GM18870 (cell line): Measurements from ENCODE around the gene IQCB1.
"Not testable (repeated sequence)": the region's sequence is repeated elsewhere in the genome, so short reads cannot be mapped to it uniquely, and the experiment has no call there.

Experiments used
- ATAC-seq: cut with Tn5 transposase; IDR thresholded peaks from one replicate; pipeline ENCODE4 v1.9.1; 2021; ENCODE audit warnings: moderate library complexity; ENCODE audit not compliant: unreplicated experiment

IQCB1 gene

DNA sequence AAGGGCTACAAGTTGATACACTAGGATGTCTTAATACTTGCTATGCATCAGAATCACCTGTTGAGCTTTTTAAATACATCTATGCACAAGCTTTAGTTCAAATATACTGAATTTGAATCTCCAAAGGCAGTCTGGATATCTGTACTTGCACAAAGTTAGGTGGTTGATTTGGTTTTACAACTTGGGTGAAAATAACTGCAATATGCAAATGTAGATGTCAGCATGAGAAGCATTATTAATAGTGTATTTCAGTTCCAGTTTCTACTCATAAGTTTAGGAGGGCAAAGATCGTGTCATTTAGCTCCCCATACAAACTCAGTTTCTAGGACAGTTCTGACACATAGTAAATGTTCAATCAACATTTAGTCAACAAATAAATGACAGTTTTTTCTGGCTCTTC is 25.6 kb downstream of the IQCB1 start:
- peak; percentile 98 for ATAC-seq

DNA sequence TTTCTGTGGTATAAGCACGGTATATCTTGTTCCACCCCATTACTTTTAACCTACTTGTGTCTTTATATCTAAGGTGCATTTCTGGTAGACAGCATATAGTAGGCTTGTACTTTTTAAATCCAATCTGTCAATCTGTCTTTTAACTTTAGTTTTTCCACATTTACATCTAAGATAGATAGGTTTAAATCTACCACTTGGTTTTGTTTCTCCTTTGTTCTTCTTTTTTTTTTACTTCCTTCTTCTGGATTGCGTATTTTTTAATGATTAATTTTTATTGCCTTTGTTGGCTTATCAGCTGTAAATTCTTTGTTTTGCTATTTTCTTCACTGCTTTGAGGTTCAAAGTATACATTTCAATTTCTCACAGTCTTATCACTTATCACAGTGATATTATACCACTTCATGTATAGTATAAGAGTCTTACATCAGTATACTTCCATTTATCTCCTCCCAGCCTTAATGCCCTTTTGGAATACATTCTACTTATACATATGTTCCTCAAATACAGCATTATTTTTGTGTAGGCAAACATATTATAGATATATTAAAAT is 31.0 kb downstream of the IQCB1 start:
- ATAC-seq, result no peak

DNA sequence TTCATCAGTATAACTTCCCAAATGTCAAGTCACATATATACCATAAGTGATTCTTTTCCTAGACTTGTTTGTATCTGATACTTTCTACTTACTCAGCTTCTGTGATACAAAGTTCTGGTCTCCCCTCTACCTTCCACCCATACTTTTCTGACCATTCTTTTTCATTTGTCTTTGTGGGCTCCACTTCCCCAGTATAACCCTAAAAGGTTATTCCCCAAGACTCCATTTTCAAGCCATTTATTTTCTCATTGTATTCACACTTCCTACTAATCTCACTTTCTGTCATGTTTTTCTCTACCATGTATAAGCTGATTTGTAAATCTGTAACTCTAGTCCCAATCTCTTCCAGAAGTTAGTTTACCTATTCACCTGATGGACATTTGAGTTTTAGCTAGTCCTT is 34.0 kb downstream of the IQCB1 start:
- ATAC-seq, result peak; percentile 49

DNA sequence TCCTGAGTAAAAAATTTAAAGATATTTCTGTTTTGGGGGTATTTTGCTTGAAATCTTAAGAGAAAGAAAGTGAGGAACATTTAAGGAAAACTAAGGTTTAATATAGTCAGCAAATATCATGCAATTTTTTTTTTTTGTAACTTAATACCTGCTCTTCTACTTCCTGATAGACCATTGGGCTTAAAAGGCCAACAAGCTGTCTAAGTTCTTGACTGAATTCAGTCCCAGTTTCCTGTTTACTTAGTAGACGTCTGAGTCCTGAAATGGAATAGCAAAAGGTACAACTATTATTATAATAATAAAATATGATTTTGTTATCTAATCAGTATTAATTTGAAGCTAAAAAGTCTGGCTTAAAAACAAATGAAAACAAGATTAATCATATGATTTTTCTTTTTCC is 37.9 kb downstream of the IQCB1 start:
- no peak for ATAC-seq

DNA sequence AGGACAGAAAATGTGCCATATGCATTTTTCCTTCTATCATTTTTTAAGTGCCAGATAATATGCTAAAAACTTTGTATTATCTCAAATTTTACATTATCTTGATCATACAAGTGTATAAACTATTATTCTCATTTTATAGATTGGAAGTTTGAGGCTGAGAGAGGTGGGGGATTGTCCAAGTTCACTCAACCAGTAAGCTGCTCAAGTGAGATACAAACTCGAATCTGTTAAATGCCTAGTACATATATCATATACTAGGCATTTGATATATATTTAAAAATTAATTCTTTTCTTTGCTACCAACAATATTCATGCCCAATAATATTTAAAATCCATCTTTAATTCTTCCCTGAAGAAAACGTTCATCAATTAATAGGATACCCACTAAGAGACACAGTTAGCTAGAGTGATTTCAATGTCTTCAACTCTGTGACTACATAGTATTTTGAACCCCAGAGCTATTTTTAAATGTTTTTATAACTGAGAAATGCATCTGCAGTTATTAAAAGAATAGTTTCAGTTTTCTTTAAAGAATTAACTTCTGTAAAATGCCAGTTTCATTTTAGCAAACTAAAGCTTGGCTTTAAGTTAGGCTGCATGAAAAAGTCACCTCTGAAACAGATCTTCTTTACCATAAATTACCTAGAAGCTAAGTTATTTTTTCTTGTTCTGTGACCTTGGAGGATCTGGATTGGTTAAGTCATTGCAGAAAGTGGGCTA is 40.4 kb downstream of the IQCB1 start:
- no peak for ATAC-seq

DNA sequence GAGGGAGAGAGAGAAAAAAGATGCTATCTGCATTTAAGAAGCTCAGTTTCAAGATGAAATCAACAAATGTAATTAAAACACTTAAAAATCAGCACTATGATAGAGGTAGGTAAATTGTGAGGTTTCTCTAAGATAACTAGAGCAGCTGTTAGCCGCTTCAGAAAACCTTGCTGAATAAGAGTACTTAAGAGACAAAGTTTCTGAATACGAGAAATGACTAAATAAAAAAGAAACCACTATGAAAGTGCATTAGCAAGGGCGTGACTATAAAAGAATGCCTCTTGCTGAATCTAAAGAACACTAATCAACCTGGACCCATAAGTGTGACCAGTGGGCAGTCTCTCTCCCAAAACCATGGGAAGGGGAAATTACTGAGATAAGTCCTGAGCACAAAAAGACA is 41.8 kb downstream of the IQCB1 start:
- no peak for ATAC-seq

DNA sequence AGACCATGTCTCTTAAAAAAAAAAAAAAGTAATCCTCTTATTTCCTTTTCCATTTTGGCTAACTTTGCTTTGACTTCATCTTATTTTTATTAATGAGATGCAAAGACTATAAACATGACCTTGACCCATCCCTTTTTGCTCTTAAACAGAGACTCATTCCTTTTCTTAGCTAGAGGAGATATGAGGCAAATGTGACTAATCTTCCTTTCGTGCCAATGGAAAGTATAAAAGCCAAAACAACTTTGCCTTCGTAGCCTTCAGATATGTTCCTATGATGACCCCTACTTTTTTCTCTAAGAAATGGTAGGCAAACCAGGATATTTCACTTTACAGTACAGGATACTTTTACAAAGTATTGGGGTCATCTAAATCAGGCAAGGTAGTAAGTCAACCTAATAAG is 48.4 kb downstream of the IQCB1 start:
- ATAC-seq, result no peak

DNA sequence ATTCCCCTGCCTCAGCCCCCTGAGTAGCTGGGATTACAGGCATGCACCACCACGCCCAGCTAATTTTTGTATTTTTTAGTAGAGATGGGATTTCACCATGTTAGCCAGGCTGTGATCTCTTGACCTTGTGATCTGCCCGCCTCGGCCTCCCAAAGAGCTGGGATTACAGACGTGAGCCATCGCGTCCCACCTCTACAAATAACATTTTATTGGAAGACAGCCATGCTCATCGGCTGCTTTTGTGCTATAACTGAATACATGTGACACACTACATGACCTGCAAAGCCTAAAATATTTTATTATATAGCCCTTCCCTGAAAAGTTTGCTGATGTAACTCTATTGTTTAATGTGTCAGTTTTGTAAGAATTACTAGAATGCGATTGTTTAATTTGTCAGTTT is 52.1 kb downstream of the IQCB1 start:
- not testable (repeated sequence) for ATAC-seq

DNA sequence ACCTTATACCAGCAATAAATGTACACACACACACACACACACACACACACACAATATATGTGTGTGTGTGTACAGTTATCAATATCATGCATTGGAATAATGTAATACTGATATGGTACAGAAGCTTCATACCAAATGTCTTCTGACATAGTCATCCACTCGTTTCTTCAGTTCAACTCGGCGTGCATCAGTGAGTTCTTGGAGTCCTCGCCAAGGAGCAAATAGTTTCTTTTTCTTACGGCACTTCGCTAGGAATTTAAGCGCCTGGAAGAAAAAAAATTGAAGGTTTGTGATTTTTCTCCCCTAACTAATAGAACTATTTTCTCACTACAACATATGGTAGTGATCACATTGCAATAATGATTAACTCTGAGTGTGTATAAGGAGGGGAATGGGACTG is 53.2 kb downstream of the IQCB1 start:
- ATAC-seq, result no peak

DNA sequence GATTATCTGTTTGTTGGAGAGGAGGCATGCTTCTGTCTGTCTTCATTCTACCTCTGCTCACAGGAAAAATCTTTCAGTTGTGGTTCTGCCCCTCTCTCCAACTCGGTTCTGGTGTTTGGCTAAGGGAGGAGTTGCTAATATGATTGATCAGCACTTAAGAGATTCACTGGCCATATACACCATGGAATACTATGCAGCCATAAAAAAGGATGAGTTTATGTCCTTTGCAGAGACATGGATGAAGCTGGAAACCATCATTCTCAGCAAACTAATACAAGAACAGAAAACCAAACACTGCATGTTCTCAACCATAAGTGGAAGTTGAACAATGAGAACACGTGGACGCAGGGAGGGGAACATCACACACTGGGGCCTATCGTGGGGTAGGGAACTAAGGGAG is 59.8 kb downstream of the IQCB1 start:
- ATAC-seq, result not testable (repeated sequence)

DNA sequence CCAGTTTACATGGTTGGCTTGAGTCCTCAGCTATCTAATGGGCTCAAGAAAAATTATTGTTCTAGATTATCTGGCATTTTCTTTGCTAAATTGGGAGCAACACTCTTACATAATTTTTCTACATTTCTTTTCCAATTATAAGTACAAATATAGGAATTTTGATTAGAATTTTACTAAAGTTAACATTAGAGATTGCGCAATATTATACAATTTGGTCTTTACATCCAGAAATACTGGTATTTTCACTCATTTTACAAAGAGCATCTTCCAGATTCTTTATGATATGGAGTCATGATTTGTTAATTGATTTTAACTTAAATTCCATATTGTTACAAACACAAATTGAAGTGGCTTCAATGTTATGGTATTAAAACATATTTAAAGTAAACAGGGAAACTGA is 65.6 kb downstream of the IQCB1 start:
- no peak for ATAC-seq

DNA sequence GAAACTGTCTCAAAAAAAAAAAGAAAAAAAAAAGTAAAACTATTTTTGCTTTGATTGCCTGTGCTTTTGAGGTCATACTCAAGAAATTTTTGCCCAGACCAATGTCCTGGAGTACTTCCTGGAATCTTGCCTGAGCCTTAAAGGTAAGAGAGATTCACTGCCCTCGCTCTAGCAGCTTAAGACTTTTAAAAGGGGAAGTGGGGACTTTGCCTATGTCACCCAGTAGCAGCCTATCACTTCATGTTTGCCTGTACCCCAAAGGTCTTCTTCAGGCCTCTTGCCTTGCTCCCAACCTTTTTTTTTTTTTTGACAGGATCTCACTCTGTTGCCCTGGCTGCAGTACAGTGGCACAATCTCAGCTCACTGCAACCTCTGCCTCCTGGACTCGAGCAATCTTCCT is 66.4 kb downstream of the IQCB1 start:
- no peak for ATAC-seq

DNA sequence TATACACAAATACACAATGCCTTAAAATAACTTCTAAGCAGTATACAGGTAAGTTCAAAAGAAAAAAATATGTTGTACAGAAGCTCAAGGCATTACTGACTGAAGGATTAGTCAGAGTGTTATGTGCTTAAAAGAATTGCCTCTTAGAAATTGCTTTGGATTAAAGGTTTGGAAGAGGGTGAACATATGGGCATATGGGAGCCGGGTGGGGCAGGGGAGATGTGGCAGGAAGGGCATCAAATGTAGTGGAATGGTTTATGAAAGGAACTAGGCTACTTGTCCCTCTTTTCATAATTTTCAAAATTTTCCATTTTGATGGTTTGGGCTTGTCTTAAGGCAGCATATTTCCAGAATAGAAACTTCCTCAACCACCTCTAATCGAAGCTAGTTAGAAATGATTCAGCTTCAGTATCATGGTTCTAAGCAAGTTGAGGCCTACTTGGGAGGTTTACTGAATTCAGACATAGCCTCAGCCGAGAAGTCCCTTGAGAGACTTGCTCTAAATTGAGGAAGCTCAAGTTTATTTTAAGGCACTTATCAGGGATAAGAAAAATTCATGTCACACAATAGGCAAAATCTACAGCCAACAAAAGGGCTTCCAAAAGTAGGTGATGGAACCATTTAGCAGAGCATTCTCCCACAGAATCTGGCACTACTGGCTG is 75.2 kb downstream of the IQCB1 start:
- ATAC-seq, result no peak

DNA sequence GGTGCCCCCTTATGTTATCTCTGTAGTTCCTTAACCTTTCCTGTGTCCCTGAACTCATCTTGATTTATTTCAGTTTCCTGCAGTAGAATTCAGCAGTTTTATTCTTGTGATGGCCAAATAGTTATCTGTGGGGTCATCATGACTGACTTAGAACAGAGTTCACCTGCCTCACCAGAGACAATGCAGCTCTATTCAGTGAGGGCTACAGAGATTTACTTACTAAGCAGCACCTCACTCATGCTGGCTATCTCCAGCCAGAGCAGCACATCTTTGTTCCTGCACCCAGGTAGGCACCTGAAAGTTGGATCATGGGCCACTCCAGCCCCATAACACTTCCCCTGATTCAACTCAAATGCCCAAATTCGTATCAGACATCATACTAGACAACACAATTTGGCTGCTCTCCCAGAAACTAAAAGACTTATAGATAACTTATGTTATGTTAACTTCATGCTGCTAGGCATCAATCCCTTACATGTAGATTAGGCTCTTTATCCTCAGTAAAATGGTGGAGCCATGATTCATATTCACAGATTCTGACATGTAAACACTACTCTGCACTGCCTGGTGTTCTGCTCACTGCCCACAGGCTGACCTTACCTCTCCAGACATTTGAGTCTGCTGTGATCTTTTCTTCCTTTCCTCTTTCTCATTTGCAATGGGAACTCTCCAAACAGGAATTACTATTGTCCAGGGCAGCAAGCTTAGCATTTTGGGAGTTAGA is 76.0 kb downstream of the IQCB1 start:
- ATAC-seq, result no peak

DNA sequence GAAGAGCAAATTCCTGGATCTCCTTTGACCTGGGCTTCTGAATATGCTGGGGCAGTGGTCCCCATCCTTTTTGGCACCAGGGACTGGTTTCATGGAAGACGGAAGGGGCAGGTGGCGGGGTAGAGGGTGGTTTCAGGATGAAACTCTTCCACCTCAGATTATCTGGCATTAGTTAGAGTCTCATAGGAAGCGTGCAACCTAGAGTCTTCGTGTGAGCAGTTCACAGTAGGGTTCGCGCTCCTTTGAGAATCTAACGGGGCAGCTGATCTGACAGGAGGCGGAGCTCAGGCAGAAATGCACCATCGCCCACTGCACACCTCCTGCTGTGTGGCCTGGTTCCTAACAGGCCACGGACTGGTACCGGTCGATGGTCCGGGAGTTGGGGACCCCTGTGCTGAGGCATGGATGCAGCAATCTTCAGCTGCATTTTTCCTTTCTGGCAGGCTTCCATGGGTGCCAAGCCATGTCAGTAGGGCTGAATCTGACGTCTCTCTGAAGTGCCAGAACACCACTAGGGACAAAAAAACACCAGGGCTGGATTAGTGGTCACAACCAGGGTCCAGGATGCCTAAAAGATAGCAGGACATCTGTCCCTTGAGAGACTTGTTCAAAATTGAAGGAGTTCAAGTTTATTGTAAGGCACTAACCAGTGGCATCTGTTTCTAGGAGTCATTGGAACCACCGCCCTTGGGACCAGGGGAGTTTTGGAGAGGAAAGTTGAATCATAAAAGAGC is 76.9 kb downstream of the IQCB1 start:
- ATAC-seq, result no peak

DNA sequence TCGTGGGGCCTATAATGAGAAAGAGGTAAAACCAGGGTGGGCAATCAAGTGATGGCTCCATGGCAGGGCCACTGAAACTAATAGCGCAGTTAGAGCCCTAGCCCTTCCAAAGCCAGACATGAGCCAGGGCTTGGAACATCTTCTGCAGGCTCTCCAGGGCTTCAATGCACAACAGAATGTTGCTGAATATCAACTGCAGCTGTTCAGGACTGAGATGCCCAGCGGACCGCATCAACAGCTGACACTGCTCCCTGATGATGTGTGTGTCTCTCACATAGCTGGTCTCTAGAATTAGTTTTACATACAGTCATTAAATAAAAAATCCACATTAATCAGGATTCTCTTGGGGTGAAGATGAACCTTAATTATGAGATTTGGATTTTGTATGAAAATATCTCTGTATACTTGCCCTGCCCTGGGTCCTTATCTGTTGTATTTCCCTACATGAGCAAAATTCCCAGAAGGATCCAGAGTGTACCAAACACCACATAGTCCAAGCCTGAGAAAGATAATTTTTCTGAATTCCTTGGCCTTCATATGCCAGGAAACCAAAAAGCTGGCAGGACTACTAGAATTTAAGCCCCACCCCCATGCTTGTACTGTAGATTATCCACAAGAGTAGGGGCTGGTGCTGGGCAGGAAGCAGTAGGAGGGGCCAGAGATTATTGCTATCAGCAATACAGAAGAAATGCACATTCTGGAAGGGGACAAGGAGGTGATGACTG is 77.6 kb downstream of the IQCB1 start:
- ATAC-seq, result no peak

DNA sequence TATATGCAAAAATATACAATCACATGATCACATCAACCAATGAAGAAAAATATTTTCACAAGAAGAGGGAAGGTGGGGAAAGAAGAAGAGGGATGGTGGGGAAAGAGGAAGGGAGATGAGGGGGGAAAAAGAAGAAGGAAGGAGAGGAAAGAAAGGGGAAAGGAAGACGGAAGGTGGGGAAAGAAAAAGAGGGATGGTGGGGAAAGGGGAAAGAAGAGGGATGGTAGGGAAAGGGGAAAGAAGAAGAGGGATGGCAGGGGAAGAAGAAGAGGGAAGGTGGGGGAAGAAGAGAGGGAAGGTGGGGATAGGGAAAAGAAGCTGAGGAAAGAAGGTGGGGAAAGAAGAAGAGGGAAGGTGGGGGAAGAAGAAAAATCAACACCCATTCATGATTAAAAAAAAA is 82.1 kb downstream of the IQCB1 start:
- ATAC-seq, result no peak

DNA sequence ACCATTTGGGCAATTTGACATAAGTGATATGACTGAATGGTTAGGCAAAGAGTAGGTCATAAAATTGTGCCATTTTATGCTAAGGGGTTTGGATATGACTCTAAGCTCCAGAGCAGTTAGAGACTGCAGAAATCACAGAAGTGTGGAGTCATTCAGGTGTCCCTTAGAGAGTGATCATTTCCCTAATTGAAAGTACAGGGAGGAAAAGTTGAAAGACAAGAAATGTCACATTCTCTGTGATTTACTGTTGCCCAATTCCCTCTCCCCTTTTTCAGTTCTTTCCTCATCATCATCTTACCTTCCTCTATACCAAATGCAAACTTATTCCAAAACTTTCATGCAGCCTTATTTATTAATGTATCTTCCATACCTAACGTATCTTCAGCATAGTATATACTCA is 82.6 kb downstream of the IQCB1 start:
- no peak for ATAC-seq

DNA sequence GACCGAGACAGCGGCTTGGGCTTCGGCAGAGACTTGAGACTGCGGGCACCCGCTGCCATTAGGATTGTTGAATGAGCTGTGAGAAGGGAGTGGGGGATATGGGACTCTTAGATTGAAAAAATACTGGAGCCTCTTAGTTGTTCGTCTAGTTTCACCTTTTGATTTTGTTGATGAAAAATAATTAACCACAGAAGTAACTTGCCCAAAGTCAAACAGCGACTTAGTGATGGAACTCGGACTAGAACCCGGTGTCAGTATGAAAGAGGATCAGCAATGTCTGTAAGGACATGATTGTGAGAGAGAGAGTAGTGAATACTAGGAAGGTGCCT is 84.8 kb downstream of the IQCB1 start:
- ATAC-seq, result no peak

DNA sequence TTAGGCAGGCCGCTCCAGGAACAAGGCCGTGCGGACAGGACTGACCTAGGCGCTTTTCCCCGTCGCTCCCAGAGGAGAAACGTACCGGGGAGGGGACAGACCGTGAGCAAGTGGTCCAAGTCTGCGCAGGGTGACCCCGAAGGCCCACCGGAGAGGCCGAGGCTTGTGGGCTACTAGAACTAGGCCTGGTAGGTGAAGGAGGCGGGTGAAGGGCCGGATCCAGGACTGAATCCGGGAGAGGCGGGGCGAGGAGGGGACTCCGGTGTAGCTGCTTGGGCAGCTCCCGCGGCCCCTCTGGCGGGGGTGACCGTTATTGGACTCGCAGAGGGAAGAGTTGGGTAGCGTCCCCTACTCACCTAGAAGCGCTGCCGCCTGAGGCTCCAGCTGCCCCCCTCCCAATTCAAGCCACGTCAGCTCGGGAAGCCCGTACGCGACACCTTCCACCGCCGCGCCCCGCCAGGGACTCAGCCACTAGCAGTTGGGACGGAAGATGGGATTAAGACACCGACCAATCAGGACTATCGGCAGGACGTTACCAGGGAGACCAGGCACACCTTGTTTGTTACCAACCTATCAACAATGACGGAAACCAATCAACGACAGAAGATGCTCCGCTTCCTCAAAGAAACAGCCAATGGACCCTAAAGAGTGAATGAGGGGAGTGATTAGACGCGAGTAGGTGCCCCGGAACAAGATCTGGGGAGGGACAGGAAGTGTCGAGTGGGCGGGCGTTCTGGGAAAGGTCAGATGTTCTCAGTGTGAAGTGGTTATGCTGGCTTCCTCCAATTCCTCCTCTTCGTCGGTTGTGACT is 85.4 kb downstream of the IQCB1 start, which contains the start of gene GOLGB1:
GOLGB1 (minus strand) TSS at position 466 of the 811 bp plus-strand sequence. CDS start 18,770 bp downstream, outside the sequence.
- peak; percentile 99 for ATAC-seq
